Measurements from ENCODE around the gene PPP2R1A.
A peak's percentile ranks its signal among the peaks of the same experiment; 100 is the strongest.

- TF ChIP-seq CTCF (IDR thresholded peaks at IDR 0.05), result peak in 4 of 6 experiments; percentile 35 to 51 (median 48)
- TF ChIP-seq POLR2A (IDR thresholded peaks at IDR 0.05), result no peak
Measured at GRCh38 chr19:52248241-52248640, 58.4 kb downstream of the PPP2R1A start.
